ENCODE measurements around the gene CDKL1.

Gene CDKL1

DNA sequence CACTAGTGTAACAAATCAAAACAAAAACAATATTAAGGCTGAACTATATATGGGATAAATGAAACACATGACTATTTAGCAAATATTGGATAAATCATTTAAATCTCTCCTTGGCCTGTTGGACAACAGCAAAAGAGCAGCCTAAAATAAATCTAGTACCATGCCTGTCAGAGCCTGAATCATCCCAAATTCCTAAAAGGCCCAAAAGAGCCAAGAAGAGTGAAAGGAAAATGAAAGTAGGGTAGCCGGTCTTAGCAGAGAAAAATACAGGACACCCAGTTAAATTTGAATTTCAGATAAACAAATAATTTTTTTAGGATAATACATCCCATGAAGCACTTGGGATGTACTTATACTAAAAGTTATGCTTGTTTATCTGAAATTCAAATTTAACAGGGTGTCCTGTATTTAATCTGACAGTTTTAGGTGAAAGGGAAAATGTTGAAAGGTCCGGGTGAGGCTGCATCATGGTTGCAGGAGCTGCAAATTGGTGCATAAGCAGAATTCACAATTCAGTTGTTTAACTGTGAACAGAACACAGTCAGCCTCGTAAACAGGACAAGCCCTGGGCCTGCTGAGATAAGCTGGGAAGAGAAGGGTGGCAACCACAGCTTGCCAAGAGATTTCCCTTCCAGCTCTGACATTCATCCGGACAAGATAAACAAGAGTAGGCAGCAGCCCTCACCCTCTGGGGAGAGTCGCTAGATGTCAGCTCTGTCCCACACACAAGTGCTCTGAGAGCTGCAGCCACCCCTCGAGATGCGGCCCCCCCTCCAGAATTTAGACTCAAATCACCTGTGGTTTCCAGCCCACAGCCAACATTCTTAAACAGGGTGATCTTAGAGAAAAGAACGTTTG is 54.2 kb downstream of the CDKL1 start:
- TF ChIP-seq REST (IDR thresholded peaks at IDR 0.05; ENCODE audit: low read depth): no peak
- TF ChIP-seq EGR1 (IDR thresholded peaks at IDR 0.05): no peak
- no peak for TF ChIP-seq EP300 (IDR thresholded peaks at IDR 0.05; ENCODE audit: borderline replicate concordance)
- TF ChIP-seq NFIC (IDR thresholded peaks at IDR 0.05): no peak

DNA sequence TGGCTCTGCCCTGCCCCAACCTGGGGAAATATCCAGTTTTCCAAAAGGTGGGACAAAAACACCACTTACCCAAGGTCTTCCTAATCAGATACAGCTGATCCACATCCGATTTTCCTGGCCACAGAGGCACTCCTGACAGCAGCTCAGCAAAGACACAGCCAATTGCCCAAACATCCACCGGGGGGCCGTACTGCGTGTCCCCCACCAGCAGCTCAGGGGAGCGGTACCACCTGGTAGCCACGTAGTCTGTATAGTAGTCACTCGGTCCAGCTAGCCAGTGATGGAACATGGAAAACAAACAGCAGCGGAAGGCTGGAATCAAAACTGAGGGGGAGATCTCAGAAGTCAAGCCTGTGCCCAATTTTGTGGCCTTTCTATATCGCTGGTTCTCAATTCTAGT is 55.7 kb downstream of the CDKL1 start:
- TF ChIP-seq YY1 (IDR thresholded peaks at IDR 0.05; ENCODE audit: low read depth) (no peak), TCF12 (IDR thresholded peaks at IDR 0.05; ENCODE audit: low read depth) (no peak), USF1 (IDR thresholded peaks at IDR 0.05) (no peak), FOXM1 (IDR thresholded peaks at IDR 0.05; ENCODE audit: borderline replicate concordance, low read depth) (no peak), CREB1 (IDR thresholded peaks at IDR 0.05; ENCODE audit: low read depth) (no peak), NFIC (IDR thresholded peaks at IDR 0.05) (no peak), CEBPB (IDR thresholded peaks at IDR 0.05) (no peak), RAD21 (IDR thresholded peaks at IDR 0.05; ENCODE audit: low read depth) (no peak), ZBTB7A (IDR thresholded peaks at IDR 0.05; ENCODE audit: low read depth) (no peak), EP300 (IDR thresholded peaks at IDR 0.05; ENCODE audit: borderline replicate concordance) (no peak), TAF1 (IDR thresholded peaks at IDR 0.05; ENCODE audit: low read depth) (no peak), TEAD4 (IDR thresholded peaks at IDR 0.05) (no peak), REST (IDR thresholded peaks at IDR 0.05; ENCODE audit: low read depth) (no peak)
- TF ChIP-seq, protein P1, sequence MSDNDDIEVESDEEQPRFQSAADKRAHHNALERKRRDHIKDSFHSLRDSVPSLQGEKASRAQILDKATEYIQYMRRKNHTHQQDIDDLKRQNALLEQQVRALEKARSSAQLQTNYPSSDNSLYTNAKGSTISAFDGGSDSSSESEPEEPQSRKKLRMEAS (IDR thresholded peaks at IDR 0.05): no peak

GRCh38 chr14:50340045-50340444 is 56.6 kb downstream of the CDKL1 start:
- no peak for TF ChIP-seq TAF1 (IDR thresholded peaks at IDR 0.05; ENCODE audit: low read depth)
- no peak for TF ChIP-seq EGR1 (IDR thresholded peaks at IDR 0.05)
- TF ChIP-seq EP300 (IDR thresholded peaks at IDR 0.05; ENCODE audit: borderline replicate concordance): no peak
- TF ChIP-seq FOXM1 (IDR thresholded peaks at IDR 0.05; ENCODE audit: borderline replicate concordance, low read depth): no peak
- no peak for TF ChIP-seq CEBPB (IDR thresholded peaks at IDR 0.05)
- TF ChIP-seq TEAD4 (IDR thresholded peaks at IDR 0.05): no peak
- no peak for TF ChIP-seq CREB1 (IDR thresholded peaks at IDR 0.05; ENCODE audit: low read depth)
- no peak for TF ChIP-seq RAD21 (IDR thresholded peaks at IDR 0.05; ENCODE audit: low read depth)

DNA sequence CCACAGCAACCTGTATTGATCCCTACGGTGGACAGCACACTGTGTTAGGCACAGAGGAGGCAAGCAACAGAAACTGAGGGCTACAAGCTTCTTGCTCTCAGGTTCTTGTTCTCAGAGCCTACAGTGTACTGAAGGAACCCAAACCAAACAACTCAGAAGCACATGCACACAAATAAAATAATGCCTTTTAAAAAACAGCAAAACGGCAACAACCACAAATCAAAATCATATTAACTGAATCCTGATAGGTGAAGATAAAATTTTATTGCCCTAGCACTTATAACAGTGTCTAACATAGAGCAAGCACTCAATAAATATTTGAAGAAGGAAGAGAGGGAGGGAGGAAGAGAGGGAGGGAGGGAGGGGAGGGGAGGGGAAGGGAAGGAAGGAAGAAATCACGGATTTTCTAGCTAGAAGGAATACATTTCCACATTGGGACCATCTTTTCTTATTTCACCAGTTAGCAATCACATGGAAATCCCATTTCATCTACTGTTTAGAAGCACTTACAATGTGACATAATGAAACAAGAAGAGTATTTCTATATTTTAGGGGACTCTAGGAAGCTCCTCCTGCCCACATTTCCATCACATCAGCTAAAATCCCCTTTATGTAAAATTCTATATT is 57.4 kb downstream of the CDKL1 start:
- TF ChIP-seq RAD21 (IDR thresholded peaks at IDR 0.05; ENCODE audit: low read depth): no peak
- TF ChIP-seq, protein P1 (IDR thresholded peaks at IDR 0.05): no peak
- no peak for TF ChIP-seq EP300 (IDR thresholded peaks at IDR 0.05; ENCODE audit: borderline replicate concordance)
- TF ChIP-seq FOXM1 (IDR thresholded peaks at IDR 0.05; ENCODE audit: borderline replicate concordance, low read depth): no peak
- TF ChIP-seq CREB1 (IDR thresholded peaks at IDR 0.05; ENCODE audit: low read depth): no peak
- TF ChIP-seq REST (IDR thresholded peaks at IDR 0.05; ENCODE audit: low read depth): no peak
- no peak for TF ChIP-seq YY1 (IDR thresholded peaks at IDR 0.05; ENCODE audit: low read depth)
- no peak for TF ChIP-seq EGR1 (IDR thresholded peaks at IDR 0.05)
- TF ChIP-seq TEAD4 (IDR thresholded peaks at IDR 0.05): no peak
- TF ChIP-seq USF1 (IDR thresholded peaks at IDR 0.05): no peak
- TF ChIP-seq CEBPB (IDR thresholded peaks at IDR 0.05): no peak
- no peak for TF ChIP-seq NFIC (IDR thresholded peaks at IDR 0.05)
